Liver (tissue), 9 donors: Measurements from ENCODE around the gene UPK1A. TPM values are rescaled to one million over a fixed set of nuclear protein-coding genes. Genes with fewer than 3 reads are reported as not detected.

Source experiments
- DNase-seq: peaks from one replicate; pipeline ENCODE4 v3.0.0-alpha.2; 2017; ENCODE audit warnings: low spot score
- H3K27ac ChIP-seq, 2 donors: one replicate each; pipeline ENCODE4 v1.7.0; 2013; ENCODE audit warnings: inconsistent platforms in 2 of 2, low read length in 2 of 2, control low read depth in 1 of 2, low read depth in 1 of 2, mild to moderate bottlenecking in 1 of 2
- H3K27me3 ChIP-seq, 4 donors: one replicate each; pipeline versions ENCODE4 v1.6.1 to v1.7.0; 2013; ENCODE audit warnings: low read length in 3 of 4, inconsistent platforms in 1 of 4, mild to moderate bottlenecking in 1 of 4, moderate library complexity in 1 of 4; ENCODE audit not compliant: control insufficient read depth in 4 of 4, insufficient read depth in 4 of 4
- H3K36me3 ChIP-seq, 4 donors: one replicate each; pipeline versions ENCODE4 v1.6.1 to v1.7.0; 2013; ENCODE audit warnings: low read length in 3 of 4, mild to moderate bottlenecking in 3 of 4, low read depth in 1 of 4, moderate library complexity in 1 of 4; ENCODE audit not compliant: control insufficient read depth in 4 of 4, insufficient read depth in 3 of 4
- H3K4me1 ChIP-seq, 4 donors: one replicate each; pipeline versions ENCODE4 v1.6.1 to v1.7.0; 2013; ENCODE audit warnings: low read length in 3 of 4, mild to moderate bottlenecking in 3 of 4, moderate library complexity in 1 of 4; ENCODE audit not compliant: control insufficient read depth in 4 of 4, insufficient read depth in 4 of 4
- H3K4me3 ChIP-seq, 3 donors: one replicate each; pipeline versions ENCODE4 v1.6.1 to v1.7.0; 2013; ENCODE audit warnings: low read length in 3 of 3, control low read depth in 1 of 3, low read depth in 1 of 3, mild to moderate bottlenecking in 1 of 3
- H3K9ac ChIP-seq, 2 donors: one replicate each; pipeline ENCODE4 v1.7.0; 2013; ENCODE audit warnings: low read length in 2 of 2, mild to moderate bottlenecking in 2 of 2, moderate library complexity in 2 of 2, control low read depth in 1 of 2, low read depth in 1 of 2
- H3K9me3 ChIP-seq, 4 donors: one replicate each; pipeline versions ENCODE4 v1.6.1 to v1.7.0; 2013; ENCODE audit warnings: low read length in 3 of 4; ENCODE audit not compliant: control insufficient read depth in 4 of 4
- CTCF ChIP-seq: fragments of 150-350 bp; IDR thresholded peaks from 2 replicates; pipeline ENCODE4 v1.5.1; 2017; ENCODE audit warnings: improper control_type of control experiment, low read depth, low read length; ENCODE audit not compliant: missing input control
- EGR1 ChIP-seq, 2 donors: IDR thresholded peaks; 2 replicates each; pipeline ENCODE4 v1.6.1; 2016 to 2018; ENCODE audit warnings: antibody characterized with exemption in 2 of 2, low read depth in 2 of 2
- FOXA1 ChIP-seq: IDR thresholded peaks from 2 replicates; pipeline ENCODE4 v1.6.1; 2016; ENCODE audit warnings: antibody characterized with exemption
- GABPA ChIP-seq, 2 donors: IDR thresholded peaks in 1 of 2; conservative IDR thresholded peaks in 1 of 2; 2 replicates each; pipeline ENCODE4 v1.6.1; 2016; ENCODE audit warnings: antibody characterized with exemption in 2 of 2, mild to moderate bottlenecking in 1 of 2, moderate library complexity in 1 of 2
- HNF4A ChIP-seq, 2 donors: conservative IDR thresholded peaks; 2 replicates each; pipeline ENCODE4 v1.6.1; 2016; ENCODE audit warnings: antibody characterized with exemption in 2 of 2, mild to moderate bottlenecking in 2 of 2
- HNF4G ChIP-seq: IDR thresholded peaks from 2 replicates; pipeline ENCODE4 v1.6.1; 2016; ENCODE audit warnings: antibody characterized with exemption
- NR2F2 ChIP-seq: IDR thresholded peaks from 2 replicates; pipeline ENCODE4 v1.6.1; 2016; ENCODE audit warnings: antibody characterized with exemption
- REST ChIP-seq: IDR thresholded peaks from 2 replicates; pipeline ENCODE4 v1.6.1; 2016; ENCODE audit warnings: antibody characterized with exemption, mild to moderate bottlenecking
- RXRA ChIP-seq, 2 donors: IDR thresholded peaks; 2 replicates each; pipeline ENCODE4 v1.6.1; 2017 to 2018; ENCODE audit warnings: antibody characterized with exemption in 2 of 2, mild to moderate bottlenecking in 1 of 2
- SP1 ChIP-seq: IDR thresholded peaks from 2 replicates; pipeline ENCODE4 v1.6.1; 2018; ENCODE audit warnings: antibody characterized with exemption, mild to moderate bottlenecking
- TAF1 ChIP-seq: conservative IDR thresholded peaks from 2 replicates; pipeline ENCODE4 v1.6.1; 2016; ENCODE audit warnings: antibody characterized with exemption, mild to moderate bottlenecking
- YY1 ChIP-seq: IDR thresholded peaks from 2 replicates; pipeline ENCODE4 v1.6.1; 2016; ENCODE audit warnings: antibody characterized with exemption, mild to moderate bottlenecking
- WGBS: extraction: QIAGEN DNeasy Blood & Tissue Kit; methylation state at CpG from one replicate; pipeline ENCODE4 v1.1.7; 2013; 5-methylcytosine and 5-hydroxymethylcytosine counted together
- polyA plus RNA-seq, 2 donors: library from polyadenylated mRNA; stranded (reverse) in 1 of 2; unstranded in 1 of 2; fragments of 200-250 nt in 1 of 2; fragments of >200 nt in 1 of 2; fragmentation: Nextera tagmentation in 1 of 2; extraction: Ambion mirVana in 1 of 2; gene quantifications; one replicate each; pipeline versions ENCODE4 v1.2.1 to v1.2.3, GENCODE V29; 2013 to 2015
- total RNA-seq, 2 donors: library from RNA; depleted of rRNA; stranded (reverse); fragments of >200 nt; gene quantifications; one replicate each; pipeline ENCODE4 v1.2.3, GENCODE V29; 2014
- donor health status: healthy.
- donor health status: healthy.
- donor health status: healthy.
- donor health status: healthy.
- donor health status: healthy.

UPK1A gene
- total and polyA plus RNA-seq, 4 donors = 0.10 to 0.56 TPM; not detected in 2

- no peak for DNase-seq
Observed at GRCh38 chr19:35642798-35643254, 23.5 kb upstream of the UPK1A start.

GRCh38 chr19:35643255-35644205, 22.8 kb upstream of the UPK1A start:
- no peaks in the 10 kb centered on the region for H3K27me3 ChIP-seq
- peak; percentile 55 for TF ChIP-seq REST
- TF ChIP-seq FOXA1 = no peak
- no peak for TF ChIP-seq HNF4G
- peak; percentile 40 to 47 for TF ChIP-seq EGR1 (IDR thresholded peaks at IDR 0.05; ENCODE audit: low read depth in 2 of 2)
- peak; percentile 30 for TF ChIP-seq YY1
- TF ChIP-seq SP1 = peak; percentile 36
- TF ChIP-seq NR2F2 = no peak
- TF ChIP-seq RXRA (IDR thresholded peaks at IDR 0.05) = peak; percentile 16 to 20
- TF ChIP-seq HNF4A (conservative IDR thresholded peaks at IDR 0.05) = peak in 1 of 2 donors; percentile 10
- peak; percentile 73 for TF ChIP-seq TAF1
- peaks cover 0 to 20% (median 11%) of the 10 kb centered on the region in 4 donors for H3K4me1 ChIP-seq
- no peaks in the 10 kb centered on the region for H3K9me3 ChIP-seq
- H3K27ac ChIP-seq = peak overlapping the region; percentile 92 to 93
- H3K4me3 ChIP-seq = peak overlapping the region; percentile 67 to 83 (median 71)
- under 1% methylated on average over 69 of the region's 69 CpGs for WGBS
- no peaks in the 10 kb centered on the region for H3K36me3 ChIP-seq
- peak overlapping the region; percentile 55 to 78 for H3K9ac ChIP-seq
- peak; percentile 87 for DNase-seq

More at GRCh38 chr19:35642798-35643254, 23.5 kb upstream of the UPK1A start:
- peak overlapping the region in 2 of 3 donors; percentile 67 to 83 for H3K4me3 ChIP-seq
- H3K36me3 ChIP-seq = peaks cover 0 to 3% (median under 1%) of the 10 kb centered on the region in 4 donors
- peak overlapping the region; percentile 47 to 55 for H3K9ac ChIP-seq
- TF ChIP-seq RXRA (IDR thresholded peaks at IDR 0.05) = no peak
- no peak for TF ChIP-seq CTCF
- TF ChIP-seq SP1 = no peak
- no peak for TF ChIP-seq FOXA1
- no peak for TF ChIP-seq GABPA (IDR thresholded peaks at IDR 0.05 in 1 of 2, conservative IDR thresholded peaks at IDR 0.05 in 1 of 2)
- no peak for TF ChIP-seq REST
- no peaks in the 10 kb centered on the region for H3K27me3 ChIP-seq
- 50% methylated on average over 15 of the region's 15 CpGs for WGBS
- H3K9me3 ChIP-seq = no peaks in the 10 kb centered on the region
- H3K27ac ChIP-seq = peak overlapping the region; percentile 92 to 93
- H3K4me1 ChIP-seq = peaks cover 0 to 20% (median 11%) of the 10 kb centered on the region in 4 donors
